Tibial nerve (tissue), 4 donors: Measurements from ENCODE around the gene GPR37L1. TPM values are rescaled to one million over a fixed set of nuclear protein-coding genes. Genes with fewer than 3 reads are reported as not detected.

ENCODE experiments used
- DNase-seq, 2 donors: peaks; one replicate each; pipeline ENCODE4 v3.0.0-alpha.2; 2019; ENCODE audit warnings: low spot score in 2 of 2
- H3K27ac ChIP-seq, 4 donors: fragments of 200-600 bp; sonication (generic) in 3 of 4; one replicate each; pipeline ENCODE4 v1.5.1; 2017 to 2019; ENCODE audit warnings: mild to moderate bottlenecking in 1 of 4
- H3K27me3 ChIP-seq, 2 donors: fragments of 200-600 bp; sonication (generic) in 1 of 2; one replicate each; pipeline versions ENCODE4 v1.5.1 to v1.6.0; 2017 to 2019
- H3K36me3 ChIP-seq, 3 donors: fragments of 200-600 bp; sonication (generic); one replicate each; pipeline ENCODE4 v1.5.1; 2018 to 2019
- H3K4me1 ChIP-seq, 4 donors: fragments of 200-600 bp; sonication (generic) in 3 of 4; one replicate each; pipeline ENCODE4 v1.5.1; 2017 to 2019
- H3K4me3 ChIP-seq, 4 donors: fragments of 200-600 bp; sonication (generic) in 3 of 4; one replicate each; pipeline ENCODE4 v1.5.1; 2017 to 2019; ENCODE audit warnings: mild to moderate bottlenecking in 1 of 4, moderate library complexity in 1 of 4
- H3K9me3 ChIP-seq, 4 donors: fragments of 200-600 bp; sonication (generic) in 3 of 4; one replicate each; pipeline ENCODE4 v1.5.1; 2017 to 2019
- CTCF ChIP-seq, 5 experiments: fragments of 200-600 bp in 3 of 5; fragments of 450-650 bp in 2 of 5; sonication (generic) in 3 of 5; IDR thresholded peaks; one replicate each; pipeline ENCODE4 v1.5.1; 2016 to 2019; ENCODE audit warnings: antibody characterized with exemption in 5 of 5, mild to moderate bottlenecking in 3 of 5, moderate library complexity in 2 of 5
- EP300 ChIP-seq, 2 donors: sonication (generic); formaldehyde crosslinking; IDR thresholded peaks; one replicate each; pipeline ENCODE4 v1.6.1; 2017; ENCODE audit warnings: antibody characterized with exemption in 2 of 2, mild to moderate bottlenecking in 1 of 2
- POLR2A ChIP-seq, 2 donors: fragments of 450-650 bp; IDR thresholded peaks; one replicate each; pipeline ENCODE4 v1.6.1; 2017; ENCODE audit warnings: antibody characterized with exemption in 2 of 2, mild to moderate bottlenecking in 2 of 2, moderate library complexity in 2 of 2
- WGBS, 2 donors: methylation state at CpG; one replicate each; pipeline ENCODE4 v1.1.5; 2018; 5-methylcytosine and 5-hydroxymethylcytosine counted together
- total RNA-seq, 4 donors: library from RNA; depleted of rRNA; stranded (reverse); fragments of >200 nt; gene quantifications; one replicate each; pipeline ENCODE4 v1.1.0, GENCODE V29; 2016

GPR37L1 gene
- total RNA-seq, 4 donors from 2014 or later = 13.8 to 26.3 (median 24.3) TPM

- Histone ChIP-seq H3K27me3 (no peaks in the 10 kb centered on the region), H3K9me3 (no peaks in the 10 kb centered on the region), H3K36me3 (no peaks in the 10 kb centered on the region), H3K4me3 (no peak overlapping the region), H3K4me1 (peaks cover 0 to 10% (median 0%) of the 10 kb centered on the region in 4 donors), H3K27ac (no peak overlapping the region)
- 86 to 87% methylated on average over 10 of the region's 10 CpGs for WGBS, 2 donors
- DNase-seq = no peak
- TF ChIP-seq EP300 (IDR thresholded peaks at IDR 0.05) (no peak), CTCF (IDR thresholded peaks at IDR 0.05) (no peak), POLR2A (IDR thresholded peaks at IDR 0.05) (no peak)
Measured at GRCh38 chr1:202154148-202154765, 31.5 kb downstream of the GPR37L1 start.

GRCh38 chr1:202154766-202155477 lies 32.2 kb downstream of the GPR37L1 start:
- no peak overlapping the region for H3K4me3 ChIP-seq
- no peaks in the 10 kb centered on the region for H3K9me3 ChIP-seq
- TF ChIP-seq CTCF (IDR thresholded peaks at IDR 0.05) (peak in 3 of 5 experiments; percentile 25 to 47 (median 27)), POLR2A (IDR thresholded peaks at IDR 0.05) (no peak)
- DNase-seq = no peak
- peaks cover 0 to 11% (median 0%) of the 10 kb centered on the region in 4 donors for H3K4me1 ChIP-seq
- no peaks in the 10 kb centered on the region for H3K27me3 ChIP-seq
- no peaks in the 10 kb centered on the region for H3K36me3 ChIP-seq
- 36 to 40% methylated on average over 11 of the region's 11 CpGs for WGBS, 2 donors
- no peak overlapping the region for H3K27ac ChIP-seq

DNA sequence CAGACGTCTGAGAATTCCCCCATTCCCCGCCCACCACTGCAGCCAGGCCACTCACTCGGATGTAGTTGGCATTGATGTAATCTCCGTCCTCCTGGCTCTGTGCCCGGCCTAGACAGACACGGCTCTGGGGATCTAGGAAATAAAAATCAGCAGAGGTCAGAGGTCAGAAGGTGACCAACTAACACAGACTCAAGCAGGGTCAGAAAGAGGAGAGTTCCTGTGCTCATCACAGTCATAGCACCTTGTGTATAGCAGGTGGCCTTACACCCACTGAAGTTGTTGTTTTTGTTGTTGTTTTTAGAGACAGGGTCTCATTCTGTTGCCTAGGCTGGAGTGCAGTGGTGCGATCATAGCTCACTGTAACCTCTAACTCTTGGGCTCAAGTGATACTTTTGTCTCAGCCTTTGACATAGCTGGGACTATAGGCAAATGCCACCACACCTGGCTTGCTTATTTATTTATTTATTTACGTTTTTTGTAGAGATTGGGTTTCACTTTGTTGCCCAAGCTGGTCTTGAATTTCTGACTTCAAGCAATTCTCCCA lies 32.8 kb downstream of the GPR37L1 start:
- Histone ChIP-seq H3K27ac (no peak overlapping the region), H3K9me3 (no peaks in the 10 kb centered on the region), H3K4me1 (peaks cover 0 to 17% (median 0%) of the 10 kb centered on the region in 4 donors), H3K27me3 (no peaks in the 10 kb centered on the region), H3K4me3 (no peak overlapping the region), H3K36me3 (no peaks in the 10 kb centered on the region)
- no peak for TF ChIP-seq CTCF (IDR thresholded peaks at IDR 0.05)
- TF ChIP-seq POLR2A (IDR thresholded peaks at IDR 0.05) = no peak
- WGBS, 2 donors = 21 to 27% methylated on average over 8 of the region's 8 CpGs
- DNase-seq = no peak

- no peak for DNase-seq
- WGBS, 2 donors = 85 to 87% methylated on average over 5 to 8 of the region's 8 CpGs
- Histone ChIP-seq H3K4me1 (peaks cover 0 to 27% (median 4%) of the 10 kb centered on the region in 4 donors), H3K4me3 (no peak overlapping the region), H3K27ac (no peak overlapping the region), H3K36me3 (no peaks in the 10 kb centered on the region), H3K9me3 (no peaks in the 10 kb centered on the region), H3K27me3 (no peaks in the 10 kb centered on the region)
- TF ChIP-seq EP300 (IDR thresholded peaks at IDR 0.05) = no peak
Measured at GRCh38 chr1:202156590-202156989, 33.9 kb downstream of the GPR37L1 start.

DNA sequence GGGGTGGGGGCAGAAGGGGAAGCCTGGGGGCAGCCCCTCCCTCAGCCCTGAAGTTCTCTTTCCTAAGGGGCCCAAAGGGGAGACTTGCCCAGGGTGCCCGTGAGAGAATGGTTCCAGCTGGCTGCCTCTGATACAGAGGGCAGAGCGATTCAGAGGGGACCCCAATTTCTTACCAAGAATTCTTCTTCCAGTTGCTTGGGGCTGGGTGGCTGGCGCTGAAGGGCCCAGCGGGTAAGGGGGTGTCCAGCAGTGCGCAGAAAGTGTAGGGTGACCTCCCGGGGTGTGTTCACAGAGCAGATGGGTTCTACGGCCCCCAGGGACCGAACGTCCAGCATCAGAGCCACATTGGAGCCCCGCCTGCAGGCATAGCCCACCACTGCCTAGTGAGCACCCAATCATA lies 35.2 kb downstream of the GPR37L1 start:
- TF ChIP-seq EP300 (IDR thresholded peaks at IDR 0.05) (no peak), CTCF (IDR thresholded peaks at IDR 0.05) (no peak), POLR2A (IDR thresholded peaks at IDR 0.05) (no peak)
- Histone ChIP-seq H3K36me3 (no peaks in the 10 kb centered on the region), H3K9me3 (no peaks in the 10 kb centered on the region), H3K27me3 (no peaks in the 10 kb centered on the region), H3K4me1 (peaks cover 0 to 40% (median 10%) of the 10 kb centered on the region in 4 donors), H3K4me3 (no peak overlapping the region), H3K27ac (no peak overlapping the region)
- WGBS, 2 donors = 90 to 93% methylated on average over 10 of the region's 10 CpGs
- DNase-seq = no peak
